Aorta (tissue), 5 donors: ENCODE data around the gene CPED1. TPM values are rescaled to one million over a fixed set of nuclear protein-coding genes. Genes with fewer than 3 reads are reported as not detected.

Experiments used
- ATAC-seq: fragments of 200-7000 bp; cut with Tn5 transposase; one replicate; pipeline ENCODE4 v1.9.1; 2022; ENCODE audit warnings: moderate library complexity; ENCODE audit not compliant: low FRiP score
- DNase-seq, 2 donors: peaks; one replicate each; pipeline ENCODE4 v3.0.0-alpha.2; 2020
- H3K27ac ChIP-seq, 2 donors: one replicate each; pipeline ENCODE4 v1.5.1; 2013; ENCODE audit warnings: low read length in 2 of 2, mild to moderate bottlenecking in 2 of 2, moderate library complexity in 2 of 2, control low read depth in 1 of 2, inconsistent platforms in 1 of 2, low read depth in 1 of 2
- H3K27me3 ChIP-seq, 2 donors: one replicate each; pipeline ENCODE4 v1.6.1; 2013; ENCODE audit warnings: control low read depth in 1 of 2, low read length in 1 of 2, mild to moderate bottlenecking in 1 of 2, moderate library complexity in 1 of 2; ENCODE audit not compliant: insufficient read depth in 2 of 2, control insufficient read depth in 1 of 2
- H3K36me3 ChIP-seq, 2 donors: one replicate each; pipeline ENCODE4 v1.6.1; 2013; ENCODE audit warnings: control low read depth in 1 of 2, low read length in 1 of 2, mild to moderate bottlenecking in 1 of 2; ENCODE audit not compliant: insufficient read depth in 2 of 2, control insufficient read depth in 1 of 2
- H3K4me1 ChIP-seq, 2 donors: one replicate each; pipeline ENCODE4 v1.6.1; 2013; ENCODE audit warnings: low read length in 2 of 2, control low read depth in 1 of 2, mild to moderate bottlenecking in 1 of 2, moderate library complexity in 1 of 2; ENCODE audit not compliant: insufficient read depth in 2 of 2, control insufficient read depth in 1 of 2
- H3K4me3 ChIP-seq, 2 donors: one replicate each; pipeline ENCODE4 v1.5.1; 2013; ENCODE audit warnings: low read length in 2 of 2, control low read depth in 1 of 2, mild to moderate bottlenecking in 1 of 2
- H3K9me3 ChIP-seq: one replicate; pipeline ENCODE4 v1.6.1; 2013; ENCODE audit warnings: mild to moderate bottlenecking, low read length; ENCODE audit not compliant: control insufficient read depth
- WGBS, 2 donors: extraction: QIAGEN DNeasy Blood & Tissue Kit; methylation state at CpG; one replicate each; pipeline ENCODE4 v1.1.7; 2013; 5-methylcytosine and 5-hydroxymethylcytosine counted together
- intact Hi-C, 2 donors: fragments of 100-400 bp; cut with DNase I; formaldehyde crosslinking; loops; one replicate each; pipeline versions ENCODE4 v1.14.2 to v1.15.0; 2022
- long read RNA-seq, 2 donors: library from polyadenylated mRNA; unstranded; transcript quantifications; one replicate each; pipeline ENCODE4 v2.0.0, GENCODE V29; 2020 to 2021
- polyA plus RNA-seq, 2 donors: library from polyadenylated mRNA; stranded (reverse); fragments of 200-250 nt; gene quantifications; one replicate each; pipeline ENCODE4 v1.2.3, GENCODE V29; 2013
- total RNA-seq, 2 donors: library from RNA; stranded (reverse); fragmentation: NEBNext Ultra II Directional; extraction: Animal tissue kit (Norgen Biotek cat#: 25700); gene quantifications; one replicate each; pipeline ENCODE4 v1.2.1, GENCODE V29; 2021
- donor health status: healthy with polysubstance abuse.
- donor health status: Bipolar disorder and iron deficiency.
- donor health status: DM: no; HTN: no; CAD: no.
- donor health status: DM: no; HTN: no; CAD: no.
- donor health status: DM: yes; HTN: yes; CAD: no.

The CPED1 gene
- total RNA-seq (100 to 1,000 TPM; 119 to 201 TPM), polyA plus RNA-seq (10 to 100 TPM; 35.3 to 39.5 TPM)
- long read RNA-seq, donor 1, full-length matches to known transcripts = 211 of 587 reads
- long read RNA-seq, donor 1, partial matches to known transcripts = 309 of 587 reads
- long read RNA-seq, donor 1, other reads (novel, unspliced or antisense) = 67 of 587 reads
- long read RNA-seq, donor 2, full-length matches to known transcripts = 18 of 79 reads
- long read RNA-seq, donor 2, partial matches to known transcripts = 36 of 79 reads
- long read RNA-seq, donor 2, other reads (novel, unspliced or antisense) = 25 of 79 reads

DNA sequence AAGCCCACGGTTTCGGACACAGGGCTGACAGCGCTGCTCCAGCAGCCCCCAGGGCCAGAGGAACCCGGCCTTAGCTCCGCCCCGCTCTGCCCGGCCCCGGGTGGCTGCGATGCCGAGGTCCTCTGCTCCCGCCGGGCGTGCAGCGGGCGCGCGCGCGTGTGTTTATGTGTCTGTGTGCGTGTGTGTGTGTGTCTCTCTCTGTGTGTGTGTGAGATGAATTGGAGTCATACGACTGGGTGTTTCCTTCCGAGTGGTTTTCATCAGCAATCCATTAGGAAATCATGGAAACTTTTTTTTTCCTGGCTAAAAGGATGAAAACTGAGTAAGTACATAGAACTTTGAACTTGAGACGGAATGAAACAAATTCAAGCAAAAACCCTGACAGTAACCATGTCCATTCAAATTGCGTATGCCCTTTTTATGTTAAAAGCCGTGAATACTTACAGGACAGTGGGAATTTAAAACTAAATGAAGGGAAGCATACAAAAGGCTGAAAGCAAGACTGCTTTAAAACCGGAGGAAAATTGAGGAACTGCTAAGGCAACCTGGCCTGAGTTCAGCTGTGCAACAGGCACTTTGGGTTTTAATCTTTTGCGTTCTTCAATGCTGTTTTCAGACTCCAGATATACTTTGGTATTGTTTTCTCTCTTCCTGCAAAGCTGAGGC, at the start of gene CPED1:
CPED1 (plus strand) TSS at position 121 of the 666 bp plus-strand sequence. CDS start 911 bp downstream, outside the sequence.
- Histone ChIP-seq H3K36me3 (no peaks in the 10 kb centered on the region), H3K9me3 (no peaks in the 10 kb centered on the region), H3K4me3 (peak within 1 kb of the TSS; percentile 93 to 94), H3K4me1 (peaks cover 0 to 2% of the 10 kb centered on the region in 2 donors), H3K27me3 (no peaks in the 10 kb centered on the region), H3K27ac (peak within 1 kb of the TSS; percentile 81 to 89)
- ATAC-seq (peak; percentile 94), DNase-seq (peak; percentile 90 to 93)
- 0 to 1% methylated on average over 27 of the region's 27 CpGs for WGBS, 2 donors
- intact Hi-C loops = loop anchor here (2.0 kb wide), 3 partner anchors 90 to 118 kb away; no protein-coding TSS in a partner anchor

DNA sequence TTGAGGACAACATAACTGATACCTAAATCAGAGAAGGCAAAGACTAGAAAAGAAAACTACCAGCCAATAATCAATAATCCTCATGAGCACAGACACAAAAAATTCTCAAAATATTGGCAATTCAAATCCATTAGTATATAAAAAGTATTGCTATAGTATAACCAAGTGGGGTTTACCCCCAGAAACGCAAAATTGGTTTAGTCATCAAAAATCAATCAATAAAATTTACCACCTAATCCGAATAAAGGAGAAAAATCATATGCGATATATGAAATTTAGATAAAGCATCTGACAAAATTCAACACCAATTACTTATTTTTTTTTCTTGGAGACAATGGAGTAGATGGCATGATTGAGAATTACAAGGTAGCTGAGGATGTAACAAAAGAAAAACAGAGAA, 49.2 kb upstream of the CPED1 start:
- intact Hi-C loops = loop anchor here in 1 of 2 donors (5.0 kb wide), 1 partner anchor 137 kb away; no protein-coding TSS in a partner anchor
- no peak for ATAC-seq
- H3K36me3 ChIP-seq = no peaks in the 10 kb centered on the region
- H3K4me1 ChIP-seq = no peaks in the 10 kb centered on the region
- H3K27ac ChIP-seq = no peak overlapping the region
- no peak overlapping the region for H3K4me3 ChIP-seq
- no peaks in the 10 kb centered on the region for H3K27me3 ChIP-seq
- DNase-seq = no peak
- H3K9me3 ChIP-seq = no peaks in the 10 kb centered on the region
- 91 to 97% methylated on average over 3 of the region's 3 CpGs for WGBS, 2 donors

DNA sequence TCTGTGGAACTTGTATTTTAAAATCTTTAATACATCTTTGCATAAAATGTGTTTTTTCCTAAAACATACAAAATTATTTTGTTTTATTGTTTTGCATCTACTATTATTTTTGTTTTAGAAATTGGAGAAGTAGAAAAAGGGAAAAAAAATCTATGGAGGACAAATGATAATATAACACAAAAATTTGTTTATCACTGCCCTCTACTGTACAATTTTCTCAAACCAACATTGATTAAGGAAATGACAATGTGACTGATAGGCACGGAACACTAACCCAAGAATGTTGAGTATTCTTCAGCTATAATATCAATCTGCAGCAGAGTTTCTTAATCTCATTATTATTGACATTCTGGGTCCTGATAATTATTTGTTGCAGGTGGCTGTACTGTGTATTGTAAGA, 47.4 kb upstream of the CPED1 start:
- Histone ChIP-seq H3K4me3 (no peak overlapping the region), H3K4me1 (no peaks in the 10 kb centered on the region), H3K9me3 (no peaks in the 10 kb centered on the region), H3K27me3 (no peaks in the 10 kb centered on the region), H3K27ac (no peak overlapping the region), H3K36me3 (no peaks in the 10 kb centered on the region)
- DNase-seq (no peak), ATAC-seq (no peak)
- intact Hi-C loops = loop anchor here in 1 of 2 donors (5.0 kb wide), 1 partner anchor 149 kb away; no protein-coding TSS in a partner anchor
- WGBS, 2 donors = 16 to 23% methylated on average over 1 of the region's 1 CpG

- Histone ChIP-seq H3K36me3 (no peaks in the 10 kb centered on the region), H3K4me1 (no peaks in the 10 kb centered on the region)
- no peak for ATAC-seq
These were observed 46.7 kb upstream of the CPED1 start for GRCh38 chr7:120941856-120942255.

GRCh38 chr7:120942861-120943260, 45.6 kb upstream of the CPED1 start:
- no peaks in the 10 kb centered on the region for H3K4me1 ChIP-seq
- intact Hi-C loops = loop anchor here in 1 of 2 donors (5.0 kb wide), 1 partner anchor 151 kb away; no protein-coding TSS in a partner anchor
- 93 to 100% methylated on average over 1 of the region's 1 CpG for WGBS, 2 donors
- H3K27me3 ChIP-seq = no peaks in the 10 kb centered on the region
- no peak for DNase-seq
- no peaks in the 10 kb centered on the region for H3K36me3 ChIP-seq
- no peak for ATAC-seq
- H3K4me3 ChIP-seq = no peak overlapping the region
- H3K27ac ChIP-seq = no peak overlapping the region
- no peaks in the 10 kb centered on the region for H3K9me3 ChIP-seq

More at GRCh38 chr7:120941856-120942255, 46.7 kb upstream of the CPED1 start:
- 33 to 40% methylated on average over 3 of the region's 3 CpGs for WGBS, 2 donors
- intact Hi-C loops = loop anchor here in 1 of 2 donors (5.0 kb wide), 1 partner anchor 150 kb away; no protein-coding TSS in a partner anchor
- Histone ChIP-seq H3K9me3 (no peaks in the 10 kb centered on the region), H3K4me3 (no peak overlapping the region), H3K27ac (no peak overlapping the region), H3K27me3 (no peaks in the 10 kb centered on the region)
- DNase-seq = no peak

GRCh38 chr7:120944826-120945562, 43.5 kb upstream of the CPED1 start:
- no peak overlapping the region for H3K27ac ChIP-seq
- no peaks in the 10 kb centered on the region for H3K4me1 ChIP-seq
- intact Hi-C loops = loop anchor here (5.0 kb wide), 3 partner anchors 88 to 153 kb away; partner anchors contain the start of gene TSPAN12 (in 1 of the 2)
- DNase-seq (no peak), ATAC-seq (no peak)
- no peaks in the 10 kb centered on the region for H3K36me3 ChIP-seq
- no peaks in the 10 kb centered on the region for H3K9me3 ChIP-seq
- no peaks in the 10 kb centered on the region for H3K27me3 ChIP-seq
- no peak overlapping the region for H3K4me3 ChIP-seq
- WGBS, 2 donors = 77 to 78% methylated on average over 6 of the region's 6 CpGs

- peaks cover 0 to 3% of the 10 kb centered on the region in 2 donors for H3K4me1 ChIP-seq
- intact Hi-C loops = loop anchor here (5.0 kb wide), 2 partner anchors 91 to 146 kb away; partner anchors contain the start of gene TSPAN12 (in 1 of the 2)
- H3K27ac ChIP-seq = no peak overlapping the region
- H3K27me3 ChIP-seq = no peaks in the 10 kb centered on the region
- no peaks in the 10 kb centered on the region for H3K36me3 ChIP-seq
- no peak for ATAC-seq
- DNase-seq = no peak
- no peak overlapping the region for H3K4me3 ChIP-seq
- H3K9me3 ChIP-seq = no peaks in the 10 kb centered on the region
These were observed 40.5 kb upstream of the CPED1 start for GRCh38 chr7:120947980-120948379.

DNA sequence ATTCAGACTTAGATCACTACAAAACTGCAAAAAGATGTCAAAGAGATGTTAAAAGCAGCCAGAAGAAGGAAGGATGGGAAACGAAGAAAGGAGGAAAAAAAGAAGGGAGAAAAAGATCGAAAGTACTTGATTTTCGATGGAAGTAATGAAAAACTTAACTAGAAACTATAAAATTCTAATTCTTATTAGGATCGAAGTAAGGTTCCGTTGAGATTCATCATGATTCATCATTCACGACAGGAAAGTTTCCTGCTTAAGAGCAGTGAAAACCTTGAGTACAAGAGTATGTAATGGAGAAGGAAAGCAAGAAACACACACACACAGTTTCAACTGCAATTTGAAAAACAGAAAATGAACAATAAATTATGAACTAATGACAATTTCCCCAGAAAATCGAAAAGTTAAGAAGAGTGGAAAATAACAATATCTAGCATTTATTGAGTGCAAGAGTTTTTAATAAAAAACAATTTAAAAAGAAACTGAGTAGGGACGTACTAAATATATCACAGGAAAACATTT, 39.1 kb upstream of the CPED1 start:
- DNase-seq = no peak
- Histone ChIP-seq H3K4me1 (peaks cover 0 to 3% of the 10 kb centered on the region in 2 donors), H3K4me3 (peak overlapping the region; percentile 31 to 78), H3K36me3 (no peaks in the 10 kb centered on the region), H3K27me3 (no peaks in the 10 kb centered on the region), H3K27ac (no peak overlapping the region), H3K9me3 (no peaks in the 10 kb centered on the region)
- intact Hi-C loops = loop anchor here (5.0 kb wide), 2 partner anchors 92 to 147 kb away; partner anchors contain the start of gene TSPAN12 (in 1 of the 2)
- ATAC-seq = no peak
- WGBS, 2 donors = 43 to 53% methylated on average over 8 of the region's 8 CpGs
